Endothelial cell of umbilical vein (primary cell): ENCODE measurements around the gene OCA2. TPM values are rescaled to one million over a fixed set of nuclear protein-coding genes. Genes with fewer than 3 reads are reported as not detected.

ENCODE experiments used
- BruUV-seq: library from RNA; stranded (reverse); fragments of 400-500 nt; replicated peaks from 2 replicates; lab custom pipeline; 2021; lab: Mats Ljungman, UMichigan
- CTCF ChIA-PET: fragments of 300-600, 350-600 bp; sonication (Branson Sonifier 250); formaldehyde crosslinking; loops from one replicate; lab custom pipeline; 2021; ENCODE audit warnings: antibody characterized with exemption, inconsistent platforms; lab: Charles Lee
- POLR2A ChIA-PET: fragments of 300-600, 350-600 bp; sonication (Branson Sonifier 250); formaldehyde crosslinking; loops from one replicate; lab custom pipeline; 2021; ENCODE audit warnings: antibody characterized with exemption, inconsistent platforms; lab: Charles Lee
- DNase-seq: peaks from one replicate; pipeline ENCODE4 v3.0.0-alpha.2; 2011; ENCODE audit warnings: low read depth, low spot score
- FAIRE-seq: peaks from 2 replicates; lab custom pipeline; 2011; peaks lifted over from hg19 to GRCh38; lab: Jason Lieb, UNC
- H2AFZ ChIP-seq: 2 replicates; pipeline ENCODE4 v1.6.0; 2012; ENCODE audit warnings: low read depth, low read length, control low read depth, inconsistent platforms
- H3K27ac ChIP-seq: 2 replicates; pipeline ENCODE4 v1.5.1; 2011; ENCODE audit warnings: low read depth, mild to moderate bottlenecking, control low read depth, low read length, moderate library complexity; ENCODE audit not compliant: insufficient read depth
- H3K27me3 ChIP-seq, 2 experiments: 2 replicates each; pipeline versions ENCODE4 v1.6.0 to v1.6.1; 2011; ENCODE audit warnings: low read length in 2 of 2, mixed read lengths in 1 of 2; ENCODE audit not compliant: control insufficient read depth in 2 of 2, insufficient read depth in 2 of 2
- H3K36me3 ChIP-seq, 2 experiments: 2 replicates in 1 of 2; 3 replicates in 1 of 2; pipeline ENCODE4 v1.5.1; 2011; ENCODE audit warnings: low read length in 2 of 2, mild to moderate bottlenecking in 1 of 2, moderate library complexity in 1 of 2; ENCODE audit not compliant: control insufficient read depth in 2 of 2, insufficient read depth in 2 of 2; ENCODE audit errors: extremely low read depth in 1 of 2
- H3K4me1 ChIP-seq: 3 replicates; pipeline ENCODE4 v1.5.1; 2011; ENCODE audit warnings: mild to moderate bottlenecking, low read length; ENCODE audit not compliant: control insufficient read depth, insufficient read depth; ENCODE audit errors: extremely low read depth
- H3K4me2 ChIP-seq: 2 replicates; pipeline ENCODE4 v1.6.1; 2011; ENCODE audit warnings: low read length, control low read depth, mixed read lengths; ENCODE audit not compliant: insufficient read depth
- H3K4me3 ChIP-seq, 3 experiments: fragments of 200-600 bp in 1 of 3; sonication (generic), shearing (Covaris generic) in 1 of 3; replicated peaks in 1 of 3; 2 replicates each; pipeline ENCODE4 v1.5.1; 2011 to 2016; ENCODE audit warnings: control low read depth in 3 of 3, low read length in 3 of 3, mild to moderate bottlenecking in 2 of 3, inconsistent platforms in 1 of 3, low read depth in 1 of 3, moderate library complexity in 1 of 3; ENCODE audit not compliant: insufficient read depth in 1 of 3
- H3K79me2 ChIP-seq: 2 replicates; pipeline ENCODE4 v1.6.0; 2012; ENCODE audit warnings: low read length, inconsistent platforms; ENCODE audit not compliant: control insufficient read depth, insufficient read depth
- H3K9ac ChIP-seq: replicated peaks from 2 replicates; pipeline ENCODE3; 2011; ENCODE audit warnings: low read length, control low read depth; ENCODE audit not compliant: insufficient read depth; ENCODE audit errors: extremely low read depth
- H3K9me1 ChIP-seq: replicated peaks from 3 replicates; pipeline ENCODE4 v1.6.0; 2011; ENCODE audit warnings: mild to moderate bottlenecking, low read length; ENCODE audit not compliant: control insufficient read depth, insufficient read depth; ENCODE audit errors: extremely low read depth
- H3K9me3 ChIP-seq: replicated peaks from 2 replicates; pipeline ENCODE4 v1.5.1; 2012; ENCODE audit warnings: low read length, inconsistent platforms; ENCODE audit not compliant: control insufficient read depth, insufficient read depth
- H4K20me1 ChIP-seq: replicated peaks from 2 replicates; pipeline ENCODE3; 2011; ENCODE audit warnings: mild to moderate bottlenecking, low read length; ENCODE audit not compliant: control insufficient read depth, insufficient read depth; ENCODE audit errors: extremely low read depth
- CTCF ChIP-seq, 2 donors: IDR thresholded peaks; 1 replicate in 1 of 2; 2 replicates in 1 of 2; pipeline ENCODE4 v1.5.1; 2011; ENCODE audit warnings: low read length in 2 of 2, mild to moderate bottlenecking in 2 of 2, moderate library complexity in 2 of 2, control low read depth in 1 of 2, inconsistent platforms in 1 of 2, low read depth in 1 of 2; ENCODE audit not compliant: insufficient read depth in 1 of 2; ENCODE audit errors: extremely low read depth in 1 of 2
- EZH2 ChIP-seq: IDR thresholded peaks from 2 replicates; pipeline ENCODE4 v1.6.1; 2012; ENCODE audit warnings: borderline replicate concordance, low read depth, mild to moderate bottlenecking, moderate library complexity, low read length, inconsistent platforms; ENCODE audit not compliant: severe bottlenecking
- FOS ChIP-seq: IDR thresholded peaks from 2 replicates; pipeline ENCODE4 v1.6.1; 2011; ENCODE audit warnings: mild to moderate bottlenecking, low read length, moderate library complexity, borderline replicate concordance; ENCODE audit not compliant: insufficient read depth
- GATA2 ChIP-seq: IDR thresholded peaks from 2 replicates; pipeline ENCODE4 v1.7.0; 2011; ENCODE audit warnings: low read depth, mild to moderate bottlenecking, moderate library complexity, mixed read lengths, low read length; ENCODE audit not compliant: insufficient read length, insufficient read depth
- JUN ChIP-seq: IDR thresholded peaks from 2 replicates; pipeline ENCODE4 v1.6.1; 2011; ENCODE audit warnings: borderline replicate concordance, low read depth; ENCODE audit not compliant: insufficient read length, insufficient read depth
- MAX ChIP-seq: IDR thresholded peaks from 2 replicates; pipeline ENCODE4 v1.6.1; 2011; ENCODE audit not compliant: insufficient read depth, insufficient read length
- MYC ChIP-seq: IDR thresholded peaks from one replicate; pipeline ENCODE4 v1.6.1; 2011; ENCODE audit warnings: mild to moderate bottlenecking, low read depth, low read length
- POLR2A ChIP-seq: IDR thresholded peaks from 2 replicates; pipeline ENCODE4 v1.6.1; 2012; ENCODE audit warnings: low read depth, mild to moderate bottlenecking, control low read depth, low read length
- POLR2AphosphoS5 ChIP-seq: IDR thresholded peaks from 2 replicates; pipeline ENCODE4 v1.6.1; 2012; ENCODE audit warnings: low read depth, mild to moderate bottlenecking, control low read depth, low read length, moderate library complexity; ENCODE audit not compliant: insufficient read depth
- dilution Hi-C: fragments of 300-500 bp; cut with MboI; formaldehyde crosslinking; loops from one replicate; pipeline ENCODE4 v1.15.0; 2019; ENCODE audit warnings: low sequenced_read_pairs; ENCODE audit not compliant: extremely low pct_ligation_motif_present
- intact Hi-C: fragments of 100-400 bp; cut with micrococcal nuclease; formaldehyde crosslinking; loops from one replicate; pipeline ENCODE4 v1.10.0; 2022
- polyA plus RNA-seq, 4 experiments: library from polyadenylated mRNA; depleted of rRNA in 3 of 4; stranded (reverse) in 3 of 4; unstranded in 1 of 4; fragments of >200 nt; gene quantifications; 2 replicates each; pipeline versions ENCODE4 v1.2.1 to v1.2.3, GENCODE V29; 2011 to 2012; ENCODE audit warnings: missing spikeins in 1 of 4
- total RNA-seq: library from RNA; stranded (reverse); gene quantifications from 2 replicates; pipeline ENCODE4 v1.2.3, GENCODE V29; 2021

The OCA2 gene
- total and polyA plus RNA-seq, 2 donors (not counting 3 experiments of a cell fraction or from before 2014, with no cell fraction given) = not detected

GRCh38 chr15:27797765-27798164 lies 301.4 kb downstream of the OCA2 start:
- H3K4me3 ChIP-seq = no peak overlapping the region
- H3K79me2 ChIP-seq = no peaks in the 10 kb centered on the region
- TF ChIP-seq FOS (no peak), MAX (no peak), GATA2 (no peak), JUN (no peak), MYC (no peak), EZH2 (no peak), CTCF (IDR thresholded peaks at IDR 0.05; ENCODE audit: extremely low read depth in 1 of 2, insufficient read depth in 1 of 2, low read depth in 1 of 2, low read length in 2 of 2) (no peak), POLR2AphosphoS5 (no peak), POLR2A (no peak)
- no peaks in the 10 kb centered on the region for H3K4me1 ChIP-seq
- H3K9me1 ChIP-seq = no peaks in the 10 kb centered on the region
- BruUV-seq = no TSS peak
- dilution Hi-C loops = no loop called here
- H3K4me2 ChIP-seq = no peak overlapping the region
- H4K20me1 ChIP-seq = no peaks in the 10 kb centered on the region
- no peaks in the 10 kb centered on the region for H3K27me3 ChIP-seq
- CTCF ChIA-PET = no interaction called here
- H3K9me3 ChIP-seq = peaks cover 6% of the 10 kb centered on the region
- DNase-seq = no peak
- intact Hi-C loops = no loop called here
- POLR2A ChIA-PET = no interaction called here
- H3K9ac ChIP-seq = no peak overlapping the region
- no peak for FAIRE-seq
- H3K27ac ChIP-seq = no peak overlapping the region
- H2AFZ ChIP-seq = no peak overlapping the region
- no peaks in the 10 kb centered on the region for H3K36me3 ChIP-seq
